Ovary (tissue), 3 donors: Measurements from ENCODE around the gene OCA2.

Experiments
- CTCF ChIP-seq, 3 donors: fragments of 450-650 bp in 2 of 3; fragments of 200-600 bp in 1 of 3; IDR thresholded peaks; one replicate each; pipeline versions ENCODE4 v1.5.1 to v1.8.0; 2016 to 2022; ENCODE audit warnings: antibody characterized with exemption in 3 of 3, mild to moderate bottlenecking in 1 of 3
- EP300 ChIP-seq: sonication (generic); formaldehyde crosslinking; IDR thresholded peaks from one replicate; pipeline ENCODE4 v1.6.1; 2017; ENCODE audit warnings: antibody characterized with exemption
- POLR2A ChIP-seq: fragments of 450-650 bp; IDR thresholded peaks from one replicate; pipeline ENCODE4 v1.6.1; 2017; ENCODE audit warnings: antibody characterized with exemption, mild to moderate bottlenecking, moderate library complexity
- donor health status: DM: no; HTN: no; CAD: no.

- TF ChIP-seq CTCF (IDR thresholded peaks at IDR 0.05) (no peak), EP300 (no peak), POLR2A (no peak)
Measured at GRCh38 chr15:28127036-28127435, 27.9 kb upstream of the OCA2 start.
